Omental fat pad (tissue), 4 donors: ENCODE results near the gene APOBEC3G. TPM values are rescaled to one million over a fixed set of nuclear protein-coding genes. Genes with fewer than 3 reads are reported as not detected.

Experiments
- ATAC-seq: fragments of 150-250 bp; one replicate; pipeline ENCODE4 v1.9.1; 2016; ENCODE audit warnings: mild to moderate bottlenecking, moderate library complexity; ENCODE audit not compliant: low FRiP score
- DNase-seq: peaks from one replicate; pipeline ENCODE4 v3.0.0-alpha.2; 2019; ENCODE audit warnings: low spot score
- total RNA-seq, 4 donors: library from RNA; depleted of rRNA; stranded (reverse); fragments of >200 nt; gene quantifications; one replicate each; pipeline ENCODE4 v1.1.0, GENCODE V29; 2016
- TF ChIP-seq, protein P1 (sequence below), 3 donors: fragments of 450-650 bp; IDR thresholded peaks; one replicate each; pipeline ENCODE4 v1.5.1; 2016 to 2017; ENCODE audit warnings: antibody characterized with exemption in 3 of 3, mild to moderate bottlenecking in 3 of 3, moderate library complexity in 2 of 3

APOBEC3G gene
- total RNA-seq, 4 donors from 2014 or later: 5.5 to 20.3 (median 6.7) TPM

- TF ChIP-seq, protein P1, sequence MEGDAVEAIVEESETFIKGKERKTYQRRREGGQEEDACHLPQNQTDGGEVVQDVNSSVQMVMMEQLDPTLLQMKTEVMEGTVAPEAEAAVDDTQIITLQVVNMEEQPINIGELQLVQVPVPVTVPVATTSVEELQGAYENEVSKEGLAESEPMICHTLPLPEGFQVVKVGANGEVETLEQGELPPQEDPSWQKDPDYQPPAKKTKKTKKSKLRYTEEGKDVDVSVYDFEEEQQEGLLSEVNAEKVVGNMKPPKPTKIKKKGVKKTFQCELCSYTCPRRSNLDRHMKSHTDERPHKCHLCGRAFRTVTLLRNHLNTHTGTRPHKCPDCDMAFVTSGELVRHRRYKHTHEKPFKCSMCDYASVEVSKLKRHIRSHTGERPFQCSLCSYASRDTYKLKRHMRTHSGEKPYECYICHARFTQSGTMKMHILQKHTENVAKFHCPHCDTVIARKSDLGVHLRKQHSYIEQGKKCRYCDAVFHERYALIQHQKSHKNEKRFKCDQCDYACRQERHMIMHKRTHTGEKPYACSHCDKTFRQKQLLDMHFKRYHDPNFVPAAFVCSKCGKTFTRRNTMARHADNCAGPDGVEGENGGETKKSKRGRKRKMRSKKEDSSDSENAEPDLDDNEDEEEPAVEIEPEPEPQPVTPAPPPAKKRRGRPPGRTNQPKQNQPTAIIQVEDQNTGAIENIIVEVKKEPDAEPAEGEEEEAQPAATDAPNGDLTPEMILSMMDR (IDR thresholded peaks at IDR 0.05): no peak
- ATAC-seq (no peak), DNase-seq (no peak)
Observed at GRCh38 chr22:39120983-39121382, 43.9 kb downstream of the APOBEC3G start.

DNA sequence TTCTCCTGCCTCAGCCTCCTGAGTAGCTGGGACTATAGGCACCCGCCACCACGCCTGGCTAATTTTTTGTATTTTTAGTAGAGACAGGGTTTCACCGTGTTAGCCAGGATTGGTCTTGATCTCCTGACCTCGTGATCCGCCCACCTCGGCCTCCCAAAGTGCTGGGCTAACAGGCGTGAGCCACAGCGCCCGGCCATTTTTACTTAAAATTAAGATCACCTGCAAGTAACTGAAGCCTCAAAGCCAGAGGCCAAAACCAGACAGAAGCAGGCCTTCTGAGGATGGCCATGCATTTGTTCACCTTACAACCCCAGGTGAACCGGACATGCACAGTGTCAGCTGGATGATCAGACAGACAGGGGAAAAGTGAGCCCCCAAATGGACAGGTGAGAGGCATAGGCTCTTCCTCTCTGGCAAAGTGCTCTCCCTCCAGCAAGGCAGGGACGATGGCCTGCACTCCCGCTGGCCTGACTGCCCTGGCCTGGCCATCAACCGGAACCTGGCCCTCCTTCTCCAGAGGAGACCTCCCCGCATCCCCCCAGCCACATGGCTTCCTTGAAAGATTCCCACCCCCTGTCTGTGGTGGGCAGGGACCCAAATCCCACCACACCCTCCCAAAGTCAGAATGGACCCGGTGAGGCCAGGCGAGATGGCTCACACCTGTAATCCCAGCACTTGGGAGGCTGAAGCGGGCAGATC, 45.8 kb downstream of the APOBEC3G start:
- TF ChIP-seq, protein P1 (IDR thresholded peaks at IDR 0.05): no peak
- ATAC-seq (no peak), DNase-seq (no peak)

GRCh38 chr22:39123751-39124581, 46.9 kb downstream of the APOBEC3G start:
- DNase-seq (no peak), ATAC-seq (no peak)
- TF ChIP-seq, protein P1 (IDR thresholded peaks at IDR 0.05): no peak

- no peak for DNase-seq
- TF ChIP-seq, protein P1 (IDR thresholded peaks at IDR 0.05): no peak
Observed at GRCh38 chr22:39125622-39126021, 48.5 kb downstream of the APOBEC3G start.

GRCh38 chr22:39128508-39128907, 51.4 kb downstream of the APOBEC3G start:
- TF ChIP-seq, protein P1 (IDR thresholded peaks at IDR 0.05): no peak
- ATAC-seq: no peak
- DNase-seq: no peak

More at GRCh38 chr22:39125622-39126021, 48.5 kb downstream of the APOBEC3G start:
- no peak for ATAC-seq

- ATAC-seq: no peak
- TF ChIP-seq, protein P1 (IDR thresholded peaks at IDR 0.05): no peak
- no peak for DNase-seq
Observed at GRCh38 chr22:39129081-39129480, 52.0 kb downstream of the APOBEC3G start.
